GM19468 (cell line): Measurements from ENCODE around the gene PRKG1.
A peak's percentile ranks its signal among the peaks of the same experiment; 100 is the strongest.
"Not testable (repeated sequence)": the region's sequence is repeated elsewhere in the genome, so short reads cannot be mapped to it uniquely, and the experiment has no call there.

Source experiments
- ATAC-seq: cut with Tn5 transposase; IDR thresholded peaks from one replicate; pipeline ENCODE4 v1.9.1; 2021; ENCODE audit warnings: mild to moderate bottlenecking, moderate library complexity, moderate number of reproducible peaks; ENCODE audit not compliant: unreplicated experiment; ENCODE audit errors: extremely low read depth

The PRKG1 gene

DNA sequence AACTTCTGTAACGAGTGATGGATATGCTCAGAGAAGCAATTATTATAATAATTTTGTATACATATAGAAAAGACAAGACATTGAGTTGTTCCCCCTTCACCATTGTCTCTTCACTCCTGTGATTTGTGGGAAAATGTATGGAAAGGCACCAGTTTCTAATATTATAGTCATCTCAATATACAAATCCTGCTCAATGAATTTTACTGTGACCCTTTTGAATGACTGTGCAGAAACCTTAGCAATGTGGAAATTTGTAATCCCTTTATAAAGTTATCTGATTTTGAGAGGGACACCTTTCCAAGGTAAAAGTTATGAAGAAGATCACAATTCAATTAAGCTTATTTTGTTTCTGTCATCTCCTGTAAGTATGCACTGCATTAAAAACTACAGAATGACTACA is 1165.5 kb downstream of the PRKG1 start:
- ATAC-seq = no peak

DNA sequence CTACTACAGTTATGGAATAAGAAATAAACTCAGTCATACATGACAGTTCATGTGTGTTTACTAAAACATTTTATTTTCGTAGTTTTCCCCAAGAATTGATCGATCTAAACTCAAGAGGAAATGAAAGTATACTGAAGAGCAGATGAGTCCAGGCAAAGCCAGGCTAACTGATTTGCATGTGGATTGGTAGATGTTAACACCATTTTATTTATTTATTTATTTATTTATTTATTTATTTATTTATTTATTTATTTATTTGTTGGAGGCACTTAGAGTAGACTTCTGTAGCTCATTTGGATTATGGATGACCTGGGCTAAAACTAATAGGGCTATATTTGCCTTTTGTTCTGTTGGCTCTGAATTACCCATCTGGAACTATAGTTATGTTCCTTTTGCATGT is 1171.3 kb downstream of the PRKG1 start:
- ATAC-seq = no peak

DNA sequence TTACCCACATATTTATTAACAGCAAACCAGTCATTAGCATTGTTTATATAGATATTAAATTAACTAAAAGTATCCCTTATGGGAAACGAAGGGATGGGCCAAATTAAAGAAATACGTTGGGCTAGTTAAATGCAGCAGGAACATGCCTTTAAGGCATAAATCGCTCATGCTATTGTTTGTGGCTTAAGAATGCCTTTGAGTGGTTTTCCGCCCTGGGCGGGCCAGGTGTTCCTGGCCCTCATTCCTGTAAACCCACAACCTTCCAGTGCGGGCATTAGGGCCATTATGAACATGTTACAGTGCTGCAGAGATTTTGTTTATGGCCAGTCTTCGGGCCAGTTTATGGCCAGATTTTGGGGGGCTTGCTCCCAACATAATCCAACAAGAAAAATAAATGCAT is 1173.6 kb downstream of the PRKG1 start:
- ATAC-seq = not testable (repeated sequence)

DNA sequence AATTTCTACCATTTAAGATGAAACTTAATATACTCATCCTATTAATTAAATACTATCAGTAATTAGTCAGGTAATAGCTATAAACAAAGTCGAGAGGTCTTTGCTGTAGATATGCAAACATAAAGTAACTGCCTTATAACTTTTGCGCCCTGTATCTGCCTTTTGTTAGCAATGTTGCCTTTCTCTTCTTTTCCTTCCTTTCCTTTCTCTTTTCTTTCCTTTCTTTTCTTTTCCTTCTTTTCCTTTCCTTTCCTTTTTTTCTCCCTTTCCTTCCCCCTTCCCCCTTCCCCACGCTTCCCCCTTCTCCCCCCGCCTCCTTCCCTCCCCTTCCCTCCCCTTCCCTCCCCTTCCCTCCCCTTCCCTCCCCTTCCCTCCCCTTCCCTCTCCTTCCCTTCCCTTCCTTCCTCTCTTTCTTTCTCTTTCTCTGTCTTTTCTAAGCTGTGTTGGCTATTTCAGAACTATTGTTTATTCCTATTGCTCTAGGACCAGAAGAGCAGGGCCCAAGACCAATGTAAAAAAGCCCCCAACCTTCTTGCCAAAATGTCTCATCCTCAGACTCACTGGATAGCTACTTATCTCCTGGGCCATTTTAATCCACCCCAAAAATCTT is 1174.5 kb downstream of the PRKG1 start:
- no peak for ATAC-seq

DNA sequence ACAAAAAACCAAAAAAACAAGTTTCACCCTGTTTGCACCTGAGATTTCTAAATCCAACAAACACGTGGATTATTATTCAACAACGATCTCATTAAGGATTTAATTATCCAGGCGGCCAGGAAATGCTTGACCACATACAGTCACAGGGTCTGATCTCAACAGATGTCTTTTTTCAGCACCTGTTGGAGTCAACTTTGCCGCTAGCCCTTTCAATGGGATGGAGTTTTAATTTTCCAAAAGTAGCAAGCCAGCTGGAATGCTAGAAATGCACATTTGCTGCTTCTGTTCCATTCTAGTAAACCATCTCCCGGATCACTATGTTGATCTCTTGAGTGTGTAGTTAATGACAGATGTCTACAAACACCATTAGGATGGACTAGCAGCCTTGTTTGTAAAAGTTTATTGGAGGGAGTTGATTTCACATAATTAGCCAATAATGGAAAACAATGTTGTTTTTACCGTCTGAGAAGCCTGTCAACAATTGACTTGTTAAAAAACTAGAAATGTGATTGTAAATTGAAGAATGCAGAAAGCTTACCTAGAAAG is 1175.6 kb downstream of the PRKG1 start:
- no peak for ATAC-seq

DNA sequence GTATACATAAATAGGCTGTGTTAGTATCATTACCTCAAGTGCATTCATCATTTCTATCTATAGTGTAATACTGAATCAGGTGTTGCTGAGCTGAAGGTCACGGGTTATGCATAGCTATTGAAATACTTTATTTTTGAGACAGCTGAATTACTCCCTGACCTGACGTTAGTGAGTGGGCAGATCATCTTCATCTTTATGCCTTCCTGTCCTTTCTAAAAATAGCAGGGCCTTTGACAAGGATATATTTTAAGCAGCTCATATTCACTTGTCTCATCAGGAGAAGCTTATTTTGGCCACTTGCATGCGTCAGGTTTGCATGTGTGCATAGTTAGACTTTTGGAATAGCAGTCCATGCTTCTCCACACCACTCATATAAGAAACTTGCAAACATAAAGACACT is 1176.2 kb downstream of the PRKG1 start:
- ATAC-seq = no peak

DNA sequence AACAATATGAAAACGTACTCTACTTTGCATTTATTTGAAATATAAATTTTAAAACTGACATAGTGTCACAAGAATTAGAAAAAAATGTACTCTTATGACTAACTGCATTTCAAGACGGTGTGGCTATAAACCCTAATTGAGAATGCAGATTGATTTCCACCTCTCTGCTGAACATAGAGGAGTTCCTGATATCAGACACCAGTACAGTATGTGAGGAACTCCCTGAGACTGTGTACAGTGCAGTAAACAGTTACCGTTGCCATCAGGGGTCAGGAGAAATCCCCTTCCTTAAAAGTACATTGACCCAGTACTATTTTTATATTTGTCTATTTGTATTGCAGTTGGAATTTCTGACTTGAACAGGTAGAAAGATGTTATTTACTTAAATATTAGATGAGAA is 1178.0 kb downstream of the PRKG1 start:
- ATAC-seq = no peak

DNA sequence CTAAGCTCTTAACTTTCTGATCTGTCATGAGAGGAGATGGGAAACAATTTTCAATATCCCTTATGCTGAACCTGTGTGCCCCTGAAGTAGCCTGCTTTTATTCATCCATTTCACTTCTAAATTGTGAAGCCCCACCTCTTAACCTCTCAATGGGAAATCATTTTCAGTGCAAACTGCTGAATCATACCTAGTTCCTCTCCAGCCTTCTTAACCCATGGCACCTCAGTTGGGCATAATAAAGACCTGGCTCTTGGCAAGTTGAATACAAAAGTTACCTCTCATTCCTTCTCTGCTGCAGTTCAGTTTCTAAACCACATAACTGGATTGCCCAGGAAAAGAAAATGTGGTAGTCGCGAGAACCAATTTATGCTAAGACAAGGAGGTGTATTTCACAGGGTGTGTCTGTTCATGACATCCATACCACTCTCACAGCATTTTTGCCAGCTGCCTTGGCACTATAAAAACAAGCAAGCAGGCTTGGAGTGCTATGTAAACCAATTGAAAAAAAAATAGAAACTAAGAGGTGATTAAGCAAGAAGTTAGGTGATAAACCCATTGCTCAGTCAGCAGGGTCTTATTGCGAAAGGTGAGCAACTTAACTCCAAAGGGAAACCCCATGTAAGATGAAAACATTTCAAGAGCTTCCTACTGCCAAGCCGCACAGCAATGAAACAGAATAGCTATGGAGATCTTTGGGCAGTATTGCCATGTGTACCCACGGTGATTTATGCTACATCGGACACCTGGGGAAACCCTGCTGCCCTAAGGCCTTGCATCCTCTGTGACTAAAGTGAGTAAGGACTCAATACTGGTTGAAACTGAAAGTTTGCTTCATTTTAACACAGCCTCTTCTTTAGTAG is 1182.8 kb downstream of the PRKG1 start:
- ATAC-seq = peak; percentile 99

DNA sequence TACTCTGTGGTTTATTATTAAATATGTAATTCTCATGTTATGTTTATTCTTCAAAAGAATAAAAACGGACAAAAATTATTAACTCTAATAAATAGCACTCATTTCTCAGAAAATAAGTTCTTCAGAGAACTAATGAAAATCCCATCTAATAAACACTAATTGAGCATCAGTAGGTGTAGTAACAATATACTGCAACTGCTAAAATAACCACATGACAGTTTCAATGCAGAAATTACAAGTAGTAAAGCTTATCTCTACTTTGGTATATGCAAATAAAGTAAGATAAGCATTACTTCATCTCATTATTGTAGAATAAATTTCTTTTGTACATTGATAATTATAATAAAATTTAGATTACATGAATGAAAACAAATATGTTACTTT is 1183.4 kb downstream of the PRKG1 start:
- peak; percentile 44 for ATAC-seq

DNA sequence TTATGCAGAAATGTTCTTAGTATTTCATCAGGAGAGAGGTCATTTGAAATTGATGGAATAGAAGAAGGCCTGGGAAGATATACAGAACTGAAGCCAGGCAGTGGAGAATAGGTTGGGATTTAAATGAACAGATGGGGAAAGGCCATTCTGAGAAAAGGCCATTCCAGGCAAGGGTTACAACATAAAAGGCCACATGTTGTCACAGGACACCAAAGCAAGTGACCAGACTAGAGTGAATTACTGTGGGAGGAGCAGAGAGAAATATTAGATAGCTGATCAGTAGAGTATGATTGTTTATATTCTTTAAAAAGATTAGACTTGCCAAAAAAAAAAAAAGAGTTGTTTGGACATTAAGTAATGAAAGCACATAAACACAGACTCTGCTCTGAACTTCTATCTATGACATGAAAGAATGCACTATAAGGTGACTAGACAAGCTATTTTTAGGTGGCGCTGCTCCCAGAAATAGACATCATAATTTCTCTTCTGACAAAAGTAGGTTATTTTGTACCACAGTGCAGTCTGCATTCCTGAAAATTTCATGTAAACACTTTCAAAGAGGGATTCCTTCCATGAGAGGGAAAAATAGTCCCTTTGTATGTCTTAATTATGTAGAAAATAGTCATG is 1184.6 kb downstream of the PRKG1 start:
- ATAC-seq = no peak

DNA sequence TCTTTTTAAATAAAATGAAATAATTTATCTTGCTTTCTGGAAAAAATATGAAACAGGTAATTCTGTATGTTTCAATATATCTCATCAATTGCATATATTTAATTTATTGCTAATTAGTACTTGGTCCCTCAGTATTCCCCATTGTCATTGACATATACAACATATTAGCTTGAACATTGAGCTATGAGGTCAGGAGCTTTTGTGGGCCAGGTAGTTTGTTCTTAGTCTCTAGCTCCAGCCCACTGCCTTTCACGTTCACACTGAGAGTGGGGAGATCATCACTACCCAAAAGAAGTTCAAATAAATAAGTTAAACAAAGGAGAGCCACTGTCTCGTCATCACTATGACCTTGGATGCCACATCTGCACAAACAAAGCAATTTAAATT is 1185.1 kb downstream of the PRKG1 start:
- ATAC-seq = no peak

DNA sequence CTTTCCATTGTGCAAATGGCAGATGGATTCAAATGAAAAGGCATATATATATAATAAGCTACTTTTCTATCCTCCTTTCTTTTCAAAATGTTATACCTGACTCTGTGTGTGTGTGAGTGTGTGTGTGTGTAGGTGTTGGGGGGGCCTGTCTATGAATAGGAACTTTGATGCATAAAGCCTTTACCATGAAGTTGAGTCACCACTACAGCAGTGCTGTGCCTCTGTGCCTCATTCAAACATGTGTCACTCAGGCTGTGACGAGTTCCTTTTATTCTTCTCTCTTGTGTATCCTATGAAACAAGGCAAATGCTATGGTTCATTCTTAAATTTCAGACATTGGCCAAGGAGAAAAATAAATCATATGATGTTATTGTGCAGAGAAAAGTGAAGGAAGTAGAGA is 1187.1 kb downstream of the PRKG1 start:
- ATAC-seq = no peak

DNA sequence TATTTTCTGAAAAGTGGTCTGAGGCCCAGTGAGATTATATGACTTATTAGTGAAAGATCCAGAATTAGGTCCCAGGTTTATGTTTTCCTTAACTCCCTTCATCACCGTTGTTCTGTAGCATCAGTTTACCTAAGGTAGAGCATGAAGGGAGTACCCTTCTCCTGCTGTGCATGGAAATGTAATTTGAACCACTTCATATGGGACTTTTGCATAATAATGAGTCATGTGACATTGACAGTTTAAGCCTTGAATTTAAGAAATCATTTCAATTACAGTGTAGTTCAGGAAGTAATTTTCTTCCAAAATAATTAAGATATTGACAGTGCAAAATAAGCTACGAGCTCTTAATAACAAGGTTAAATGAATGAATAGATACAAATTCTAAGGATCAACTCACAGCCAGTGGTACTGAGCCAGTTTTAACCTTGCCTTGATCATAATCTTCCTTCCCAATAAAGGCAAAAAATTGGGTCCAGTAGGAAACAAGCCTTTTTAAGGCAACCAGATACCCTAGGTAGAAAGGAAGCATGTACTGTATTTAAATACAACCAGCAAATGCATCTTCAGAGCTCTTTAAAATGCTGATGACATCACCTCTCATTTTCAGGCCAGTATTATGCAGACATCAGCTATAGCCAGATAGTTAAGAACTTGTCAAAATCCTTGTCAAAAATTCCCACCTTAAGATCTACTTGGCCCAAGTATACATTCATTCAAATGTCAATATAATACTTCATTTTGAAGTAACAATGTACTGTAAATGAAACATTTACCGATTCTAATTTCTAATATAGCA is 1191.0 kb downstream of the PRKG1 start:
- ATAC-seq = no peak

DNA sequence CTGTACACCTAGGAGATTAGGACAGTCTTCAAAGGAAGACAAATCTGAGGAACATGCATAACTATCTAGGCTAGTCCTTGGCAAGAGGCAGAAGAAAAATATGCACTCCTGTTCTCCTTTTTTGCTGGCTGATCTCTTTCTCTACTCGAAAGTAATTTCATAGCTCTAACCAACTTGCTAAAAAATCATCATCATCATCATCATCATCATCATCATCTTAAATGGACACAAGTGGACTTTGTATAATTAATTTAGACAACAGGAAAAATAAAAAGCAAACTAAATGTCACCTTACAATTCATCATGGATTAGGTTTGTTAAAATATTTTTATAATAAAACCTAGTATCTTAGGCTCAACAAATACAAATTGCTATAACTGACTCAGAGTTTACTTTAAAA is 1192.6 kb downstream of the PRKG1 start:
- ATAC-seq = no peak

DNA sequence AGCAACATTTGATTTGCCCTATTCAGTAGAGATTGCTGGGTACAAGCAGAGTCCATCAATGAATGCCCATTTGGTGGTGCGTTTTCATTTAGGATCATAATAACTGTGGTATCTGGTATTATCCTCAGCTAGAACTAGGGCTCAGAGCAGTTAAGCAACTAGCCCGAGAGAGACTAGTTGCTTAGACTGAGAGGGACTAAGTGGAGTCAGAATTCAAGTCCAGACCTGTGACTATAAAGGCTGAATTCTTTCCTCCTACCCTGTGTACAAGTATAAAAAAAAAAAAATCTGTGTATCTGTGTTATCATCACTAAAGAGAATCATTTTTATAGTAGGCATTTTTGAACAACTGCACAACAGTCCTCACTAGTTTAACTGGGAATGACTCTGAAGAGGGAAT is 1194.5 kb downstream of the PRKG1 start:
- no peak for ATAC-seq

DNA sequence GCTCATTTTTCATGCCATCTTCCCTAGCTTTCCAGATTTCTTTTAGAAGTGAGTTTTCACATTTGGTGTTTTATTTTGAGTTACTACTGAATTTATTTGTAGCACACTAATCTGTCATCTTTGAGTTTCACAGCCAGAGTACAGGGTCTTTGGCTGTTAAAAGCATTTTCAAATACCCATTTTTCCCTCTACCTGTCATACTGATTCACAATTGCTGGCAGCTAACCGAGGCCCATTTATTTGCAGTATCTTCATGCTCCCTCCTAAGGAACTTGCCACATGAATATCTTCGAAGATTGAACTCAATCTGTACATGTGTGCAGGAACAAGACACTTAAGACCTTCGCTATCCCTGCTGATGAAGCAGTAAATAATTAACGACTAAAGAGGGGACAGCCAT is 1194.9 kb downstream of the PRKG1 start:
- ATAC-seq = no peak

DNA sequence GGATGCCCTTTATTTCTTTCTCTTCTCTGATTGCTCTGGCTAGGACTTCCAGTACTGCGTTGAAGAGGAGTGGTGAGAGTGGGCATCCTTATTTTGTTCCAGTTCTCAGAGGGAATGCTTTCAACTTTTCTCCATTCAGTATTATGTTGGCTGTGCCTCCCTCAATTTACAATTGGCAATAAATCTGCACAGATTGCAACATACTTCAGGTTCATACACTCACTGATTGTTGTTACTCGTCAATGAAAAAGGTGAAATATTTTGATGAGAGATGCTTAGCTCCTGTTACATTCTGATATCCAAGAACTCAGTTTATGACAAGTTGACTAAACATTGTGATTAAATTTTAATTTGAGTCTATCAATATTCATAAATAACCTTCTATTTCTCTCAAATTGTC is 1201.9 kb downstream of the PRKG1 start:
- ATAC-seq = no peak

DNA sequence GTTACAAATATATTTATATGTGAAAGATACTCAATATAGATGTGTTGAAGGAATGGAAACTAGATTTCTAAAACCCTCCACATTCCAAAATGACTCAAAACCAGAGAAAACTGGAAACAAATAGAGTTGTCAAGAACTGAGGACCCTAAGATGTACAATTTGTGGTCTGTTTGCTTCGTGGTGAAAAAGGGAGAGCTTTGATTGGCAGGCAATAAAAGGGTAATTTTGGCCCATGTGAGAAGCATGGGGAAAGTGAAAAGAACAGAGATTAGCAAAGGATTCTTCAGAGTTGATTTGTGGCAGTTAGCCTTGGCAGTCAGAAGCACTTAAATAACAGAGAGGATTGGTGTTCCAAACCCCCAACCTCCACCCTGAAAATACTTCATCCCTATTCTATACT is 1202.7 kb downstream of the PRKG1 start:
- ATAC-seq = no peak

DNA sequence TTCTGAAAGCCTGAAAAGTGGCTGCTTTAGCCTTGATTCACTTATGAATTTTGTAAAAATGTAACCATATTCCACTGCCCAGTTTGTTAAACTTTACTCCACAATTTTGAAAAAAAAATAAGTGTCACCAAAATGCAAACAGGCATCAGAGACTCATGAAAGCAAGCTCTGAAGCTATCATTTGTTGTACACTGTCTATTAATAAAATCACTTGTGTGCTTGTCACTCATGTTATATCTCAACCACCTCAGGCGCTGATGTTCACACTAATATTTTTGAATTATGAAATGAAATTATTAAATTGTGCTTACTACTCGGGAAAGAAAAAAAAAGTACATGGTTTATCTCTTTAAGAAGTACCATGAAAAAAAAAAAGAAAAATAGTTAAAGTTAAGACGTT is 1205.3 kb downstream of the PRKG1 start:
- ATAC-seq = no peak

DNA sequence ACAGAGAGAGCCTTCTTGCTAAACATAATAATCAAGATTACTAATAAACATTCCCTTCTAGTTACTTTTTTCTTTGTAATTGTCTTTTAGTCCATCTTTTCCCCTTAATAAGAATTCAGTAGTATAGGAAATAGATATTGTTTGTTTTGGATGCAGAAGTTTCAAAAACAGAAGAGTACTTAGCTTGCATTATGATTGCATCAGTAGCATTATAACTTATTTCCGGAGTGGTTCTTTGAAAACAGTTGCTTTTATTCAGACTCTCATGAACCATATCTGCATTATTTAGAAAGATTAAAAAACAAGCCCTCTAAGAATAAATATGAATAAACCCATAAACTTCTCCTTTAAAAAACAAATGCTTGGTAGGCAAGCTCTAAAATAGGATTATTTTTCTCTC is 1205.8 kb downstream of the PRKG1 start:
- no peak for ATAC-seq

DNA sequence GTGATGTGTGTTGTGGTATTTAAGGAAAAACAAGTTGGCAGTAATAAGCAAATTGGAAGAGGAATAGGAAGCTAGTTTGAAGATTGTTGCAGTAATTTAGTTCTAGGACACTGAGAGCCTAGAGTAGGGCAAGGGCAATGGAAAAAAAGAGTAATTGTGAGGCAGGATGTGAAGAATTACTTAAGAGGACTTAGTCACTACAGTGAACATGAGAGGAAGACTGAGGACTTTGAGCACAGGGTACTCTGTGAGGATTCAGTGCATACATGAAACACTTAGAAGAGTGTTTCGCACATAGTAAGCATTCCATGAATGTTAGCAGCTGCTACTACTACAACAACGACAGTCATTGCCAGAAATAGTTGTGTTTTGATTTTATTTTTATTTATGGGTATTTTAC is 1208.9 kb downstream of the PRKG1 start:
- no peak for ATAC-seq
